HepG2 (cell line): ENCODE data around the gene PIK3CA. TPM values are rescaled to one million over a fixed set of nuclear protein-coding genes. Genes with fewer than 3 reads are reported as not detected.

Experiments
- ATAD3A ChIP-seq: sonication (generic); formaldehyde crosslinking; IDR thresholded peaks from 2 replicates; pipeline ENCODE4 v1.4.0; 2020; ENCODE audit warnings: missing genetic modification reagents
- ETV6 ChIP-seq: sonication (generic); formaldehyde crosslinking; conservative IDR thresholded peaks from 2 replicates; pipeline ENCODE4 v1.4.0; 2020; ENCODE audit warnings: missing genetic modification reagents
- FOXK1 ChIP-seq: sonication (generic); formaldehyde crosslinking; IDR thresholded peaks from 2 replicates; pipeline ENCODE4 v1.4.0; 2020; ENCODE audit warnings: low read depth, missing genetic modification reagents, borderline replicate concordance
- FOXO4 ChIP-seq: sonication (generic); formaldehyde crosslinking; conservative IDR thresholded peaks from 2 replicates; pipeline ENCODE4 v1.8.1; 2023; ENCODE audit warnings: missing genetic modification reagents
- HOXA9 ChIP-seq: sonication (generic); formaldehyde crosslinking; IDR thresholded peaks from 2 replicates; pipeline ENCODE4 v1.8.1; 2022; ENCODE audit warnings: missing genetic modification reagents, mild to moderate bottlenecking, moderate library complexity, borderline replicate concordance
- IRF2 ChIP-seq: IDR thresholded peaks from 2 replicates; pipeline ENCODE4 v1.6.1; 2018; ENCODE audit warnings: missing genetic modification reagents, missing compliant biosample characterization
- KAT2B ChIP-seq: fragments of 150-350 bp; IDR thresholded peaks from 2 replicates; pipeline ENCODE4 v1.6.1; 2014; ENCODE audit warnings: low read depth, low read length, borderline replicate concordance
- NCOA5 ChIP-seq: sonication (generic); formaldehyde crosslinking; IDR thresholded peaks from 2 replicates; pipeline ENCODE4 v1.4.0; 2020; ENCODE audit warnings: missing genetic modification reagents
- PRDM10 ChIP-seq: sonication (generic); formaldehyde crosslinking; IDR thresholded peaks from 2 replicates; pipeline ENCODE4 v1.4.0; 2020; ENCODE audit warnings: low read depth, missing genetic modification reagents
- RFXAP ChIP-seq: sonication (generic); formaldehyde crosslinking; IDR thresholded peaks from 2 replicates; pipeline ENCODE4 v1.4.0; 2020; ENCODE audit warnings: missing genetic modification reagents, borderline replicate concordance
- SKIL ChIP-seq: sonication (generic); formaldehyde crosslinking; IDR thresholded peaks from 2 replicates; pipeline ENCODE4 v1.8.0; 2022; ENCODE audit warnings: missing genetic modification reagents, mild to moderate bottlenecking, moderate library complexity, borderline replicate concordance
- SRSF9 ChIP-seq: fragments of 200-400 bp; formaldehyde crosslinking; IDR thresholded peaks from 2 replicates; pipeline ENCODE4 v1.6.1; 2018; ENCODE audit warnings: borderline replicate concordance, mild to moderate bottlenecking, low read depth, low read length; ENCODE audit not compliant: insufficient read depth, poor library complexity, severe bottlenecking
- TERF1 ChIP-seq: sonication (generic); formaldehyde crosslinking; IDR thresholded peaks from 2 replicates; pipeline ENCODE4 v1.8.0; 2022; ENCODE audit warnings: mild to moderate bottlenecking, missing genetic modification reagents, moderate library complexity
- U2AF1 ChIP-seq: fragments of 200-400 bp; formaldehyde crosslinking; optimal IDR thresholded peaks from 2 replicates; pipeline ENCODE3; 2017; ENCODE audit warnings: mild to moderate bottlenecking, low read depth, low read length
- ZBTB43 ChIP-seq: sonication (generic); formaldehyde crosslinking; conservative IDR thresholded peaks from 2 replicates; pipeline ENCODE4 v1.4.0; 2020; ENCODE audit warnings: missing genetic modification reagents
- ZC3H13 ChIP-seq: sonication (generic); formaldehyde crosslinking; IDR thresholded peaks from 2 replicates; pipeline ENCODE4 v1.8.1; 2023; ENCODE audit warnings: mild to moderate bottlenecking, missing genetic modification reagents, moderate library complexity
- ZMYM3 ChIP-seq: sonication (generic); formaldehyde crosslinking; IDR thresholded peaks from 2 replicates; pipeline ENCODE4 v1.5.1; 2020; ENCODE audit warnings: mild to moderate bottlenecking, missing genetic modification reagents
- ZNF616 ChIP-seq: sonication (generic); formaldehyde crosslinking; IDR thresholded peaks from 2 replicates; pipeline ENCODE4 v1.5.0; 2020; ENCODE audit warnings: low read depth, mild to moderate bottlenecking, missing genetic modification reagents
- ZNF678 ChIP-seq: sonication (generic); formaldehyde crosslinking; IDR thresholded peaks from 2 replicates; pipeline ENCODE4 v1.4.0; 2020; ENCODE audit warnings: mild to moderate bottlenecking, missing genetic modification reagents
- polyA plus RNA-seq, 8 experiments: library from polyadenylated mRNA; depleted of rRNA in 3 of 8; stranded (reverse) in 7 of 8; unstranded in 1 of 8; fragments of >200 nt; fragmentation: Illumina TruSeq in 4 of 8; extraction: Trizol in 4 of 8; gene quantifications; 2 replicates each; pipeline versions ENCODE4 v1.2.1 to v1.2.3, GENCODE V29; 2011 to 2016; ENCODE audit warnings: low read depth in 4 of 8, missing spikeins in 1 of 8, mixed read lengths in 1 of 8; ENCODE audit not compliant: insufficient read depth in 1 of 8
- total RNA-seq, 5 experiments: library from RNA; depleted of rRNA; stranded (reverse); fragments of >200 nt; fragmentation: Illumina TruSeq; extraction: Trizol; gene quantifications; 2 replicates each; pipeline ENCODE4 v1.2.3, GENCODE V29; 2016; ENCODE audit warnings: low read depth in 1 of 5

Gene PIK3CA
- total and polyA plus RNA-seq, 2 of the 13 experiments (the other 11 are each of a cell fraction or from before 2014, with no cell fraction given): 5.7 to 11.4 TPM

GRCh38 chr3:179260949-179261765 is 113.0 kb downstream of the PIK3CA start (continued):
- TF ChIP-seq TERF1 (0 out of 2 replicates have a peak, but pooled peaks have one; percentile 46), ZBTB43 (no peak), SKIL (no peak), HOXA9 (CRISPR knock-in tag) (no peak), PRDM10 (CRISPR knock-in tag) (no peak), ATAD3A (no peak), ETV6 (CRISPR knock-in tag) (peak; percentile 55; the same call in 1 of the 2 replicates), ZNF678 (no peak), ZMYM3 (CRISPR knock-in tag) (no peak), FOXK1 (CRISPR knock-in tag) (no peak), RFXAP (CRISPR knock-in tag) (peak; percentile 51; the same call in 1 of the 2 replicates), IRF2 (CRISPR knock-in tag) (no peak), SRSF9 (no peak), NCOA5 (no peak), KAT2B (no peak), U2AF1 (no peak), FOXO4 (CRISPR knock-in tag) (no peak), ZC3H13 (no peak), ZNF616 (CRISPR knock-in tag) (no peak)
